Activated CD8-positive, alpha-beta memory T cell treated with anti-CD3 and anti-CD28 coated beads for 1 hour (primary cell): ENCODE measurements around the gene KCNE1.
"Not testable (repeated sequence)": the region's sequence is repeated elsewhere in the genome, so short reads cannot be mapped to it uniquely, and the experiment has no call there.

Experiments
- DNase-seq, 2 donors: peaks; one replicate each; pipeline ENCODE4 v3.0.0-alpha.2; 2020; ENCODE audit warnings: low read depth in 1 of 2; ENCODE audit errors: extremely low read depth in 1 of 2

Gene KCNE1

GRCh38 chr21:34511787-34512455 is at the start of gene KCNE1:
TSS of gene KCNE1 (minus strand) at chr21:34512210. CDS start at chr21:34449634, 62,576 bp downstream.
- no peak for DNase-seq

GRCh38 chr21:34561806-34562205 is 49.8 kb upstream of the KCNE1 start:
- no peak for DNase-seq

GRCh38 chr21:34560609-34561008 is 48.6 kb upstream of the KCNE1 start:
- no peak for DNase-seq

- no peak for DNase-seq
These were observed 48.0 kb upstream of the KCNE1 start for GRCh38 chr21:34560021-34560420.

GRCh38 chr21:34559089-34559631 is 47.1 kb upstream of the KCNE1 start:
- DNase-seq, result no peak

GRCh38 chr21:34558166-34558565 is 46.2 kb upstream of the KCNE1 start:
- DNase-seq, result no peak

GRCh38 chr21:34557261-34557660 is 45.3 kb upstream of the KCNE1 start:
- no peak for DNase-seq

GRCh38 chr21:34554670-34555069 is 42.7 kb upstream of the KCNE1 start:
- DNase-seq, result not testable (repeated sequence)

- DNase-seq, result no peak
These were observed 42.2 kb upstream of the KCNE1 start for GRCh38 chr21:34554227-34554626.

GRCh38 chr21:34553151-34553952 is 41.3 kb upstream of the KCNE1 start:
- DNase-seq, result no peak

- no peak for DNase-seq
These were observed 40.5 kb upstream of the KCNE1 start for GRCh38 chr21:34552360-34553098.

GRCh38 chr21:34550182-34550799 is 38.3 kb upstream of the KCNE1 start:
- DNase-seq, result no peak

GRCh38 chr21:34548781-34549376 is 36.9 kb upstream of the KCNE1 start:
- DNase-seq, result no peak

GRCh38 chr21:34546542-34546941 is 34.5 kb upstream of the KCNE1 start:
- no peak for DNase-seq

GRCh38 chr21:34545079-34545884 is 33.3 kb upstream of the KCNE1 start:
- no peak for DNase-seq

GRCh38 chr21:34544032-34544496 is 32.1 kb upstream of the KCNE1 start:
- no peak for DNase-seq

- DNase-seq, result no peak
These were observed 31.0 kb upstream of the KCNE1 start for GRCh38 chr21:34543017-34543416.

GRCh38 chr21:34540206-34540605 is 28.2 kb upstream of the KCNE1 start:
- no peak for DNase-seq

- no peak for DNase-seq
These were observed 25.8 kb upstream of the KCNE1 start for GRCh38 chr21:34537838-34538237.

- DNase-seq, result no peak
These were observed 24.8 kb upstream of the KCNE1 start for GRCh38 chr21:34536820-34537219.
